ENCODE measurements around the gene SH3RF3.

DNA sequence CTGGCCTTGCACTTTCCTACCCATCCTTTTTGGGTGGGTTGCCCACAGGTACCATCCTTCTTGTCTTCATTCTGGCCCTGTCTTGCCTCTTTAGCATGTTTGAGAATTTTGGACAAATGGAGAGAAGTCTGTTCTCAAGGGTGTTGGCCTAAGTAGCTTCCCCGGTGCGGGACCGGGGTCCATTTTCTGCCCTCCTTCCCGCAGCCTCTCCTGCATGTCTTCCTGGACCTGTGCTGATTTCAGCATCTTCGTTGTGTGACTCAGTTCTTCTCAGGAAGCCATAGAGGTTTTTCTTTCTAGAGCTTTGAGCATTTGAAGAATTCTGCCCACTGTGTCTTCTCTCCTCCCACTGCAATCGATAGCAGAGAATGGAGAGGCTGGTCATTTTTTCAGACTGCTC, 172.7 kb downstream of the SH3RF3 start:
- no peak for TF ChIP-seq POLR2AphosphoS5 (IDR thresholded peaks at IDR 0.05; ENCODE audit: control insufficient read depth, insufficient read depth, low read depth, low read length)
- no peak for TF ChIP-seq SP1 (CRISPR knock-in tag; IDR thresholded peaks at IDR 0.05)
- no peak for TF ChIP-seq CHD1 (IDR thresholded peaks at IDR 0.05; ENCODE audit: low read length)
- TF ChIP-seq, protein P1, sequence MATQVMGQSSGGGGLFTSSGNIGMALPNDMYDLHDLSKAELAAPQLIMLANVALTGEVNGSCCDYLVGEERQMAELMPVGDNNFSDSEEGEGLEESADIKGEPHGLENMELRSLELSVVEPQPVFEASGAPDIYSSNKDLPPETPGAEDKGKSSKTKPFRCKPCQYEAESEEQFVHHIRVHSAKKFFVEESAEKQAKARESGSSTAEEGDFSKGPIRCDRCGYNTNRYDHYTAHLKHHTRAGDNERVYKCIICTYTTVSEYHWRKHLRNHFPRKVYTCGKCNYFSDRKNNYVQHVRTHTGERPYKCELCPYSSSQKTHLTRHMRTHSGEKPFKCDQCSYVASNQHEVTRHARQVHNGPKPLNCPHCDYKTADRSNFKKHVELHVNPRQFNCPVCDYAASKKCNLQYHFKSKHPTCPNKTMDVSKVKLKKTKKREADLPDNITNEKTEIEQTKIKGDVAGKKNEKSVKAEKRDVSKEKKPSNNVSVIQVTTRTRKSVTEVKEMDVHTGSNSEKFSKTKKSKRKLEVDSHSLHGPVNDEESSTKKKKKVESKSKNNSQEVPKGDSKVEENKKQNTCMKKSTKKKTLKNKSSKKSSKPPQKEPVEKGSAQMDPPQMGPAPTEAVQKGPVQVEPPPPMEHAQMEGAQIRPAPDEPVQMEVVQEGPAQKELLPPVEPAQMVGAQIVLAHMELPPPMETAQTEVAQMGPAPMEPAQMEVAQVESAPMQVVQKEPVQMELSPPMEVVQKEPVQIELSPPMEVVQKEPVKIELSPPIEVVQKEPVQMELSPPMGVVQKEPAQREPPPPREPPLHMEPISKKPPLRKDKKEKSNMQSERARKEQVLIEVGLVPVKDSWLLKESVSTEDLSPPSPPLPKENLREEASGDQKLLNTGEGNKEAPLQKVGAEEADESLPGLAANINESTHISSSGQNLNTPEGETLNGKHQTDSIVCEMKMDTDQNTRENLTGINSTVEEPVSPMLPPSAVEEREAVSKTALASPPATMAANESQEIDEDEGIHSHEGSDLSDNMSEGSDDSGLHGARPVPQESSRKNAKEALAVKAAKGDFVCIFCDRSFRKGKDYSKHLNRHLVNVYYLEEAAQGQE (IDR thresholded peaks at IDR 0.05; ENCODE audit: borderline replicate concordance) = no peak
- TF ChIP-seq, protein P1 (CRISPR knock-in tag; IDR thresholded peaks at IDR 0.05; ENCODE audit: low read depth) = no peak
- TF ChIP-seq, protein P2, sequence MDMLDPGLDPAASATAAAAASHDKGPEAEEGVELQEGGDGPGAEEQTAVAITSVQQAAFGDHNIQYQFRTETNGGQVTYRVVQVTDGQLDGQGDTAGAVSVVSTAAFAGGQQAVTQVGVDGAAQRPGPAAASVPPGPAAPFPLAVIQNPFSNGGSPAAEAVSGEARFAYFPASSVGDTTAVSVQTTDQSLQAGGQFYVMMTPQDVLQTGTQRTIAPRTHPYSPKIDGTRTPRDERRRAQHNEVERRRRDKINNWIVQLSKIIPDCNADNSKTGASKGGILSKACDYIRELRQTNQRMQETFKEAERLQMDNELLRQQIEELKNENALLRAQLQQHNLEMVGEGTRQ (CRISPR knock-in tag; IDR thresholded peaks at IDR 0.05) = no peak
- no peak for TF ChIP-seq EP300 (IDR thresholded peaks at IDR 0.05; ENCODE audit: low read length)
- no peak for TF ChIP-seq MEIS2 (IDR thresholded peaks at IDR 0.05; ENCODE audit: partially characterized antibody)
- no peak for TF ChIP-seq RHOXF2B (CRISPR knock-in tag; conservative IDR thresholded peaks at IDR 0.05)
- TF ChIP-seq, protein P3, sequence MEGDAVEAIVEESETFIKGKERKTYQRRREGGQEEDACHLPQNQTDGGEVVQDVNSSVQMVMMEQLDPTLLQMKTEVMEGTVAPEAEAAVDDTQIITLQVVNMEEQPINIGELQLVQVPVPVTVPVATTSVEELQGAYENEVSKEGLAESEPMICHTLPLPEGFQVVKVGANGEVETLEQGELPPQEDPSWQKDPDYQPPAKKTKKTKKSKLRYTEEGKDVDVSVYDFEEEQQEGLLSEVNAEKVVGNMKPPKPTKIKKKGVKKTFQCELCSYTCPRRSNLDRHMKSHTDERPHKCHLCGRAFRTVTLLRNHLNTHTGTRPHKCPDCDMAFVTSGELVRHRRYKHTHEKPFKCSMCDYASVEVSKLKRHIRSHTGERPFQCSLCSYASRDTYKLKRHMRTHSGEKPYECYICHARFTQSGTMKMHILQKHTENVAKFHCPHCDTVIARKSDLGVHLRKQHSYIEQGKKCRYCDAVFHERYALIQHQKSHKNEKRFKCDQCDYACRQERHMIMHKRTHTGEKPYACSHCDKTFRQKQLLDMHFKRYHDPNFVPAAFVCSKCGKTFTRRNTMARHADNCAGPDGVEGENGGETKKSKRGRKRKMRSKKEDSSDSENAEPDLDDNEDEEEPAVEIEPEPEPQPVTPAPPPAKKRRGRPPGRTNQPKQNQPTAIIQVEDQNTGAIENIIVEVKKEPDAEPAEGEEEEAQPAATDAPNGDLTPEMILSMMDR (IDR thresholded peaks at IDR 0.05 in 2 of 3, conservative IDR thresholded peaks at IDR 0.05 in 1 of 3; ENCODE audit: insufficient read depth in 2 of 3, low read depth in 1 of 3, low read length in 3 of 3) = no peak
- TF ChIP-seq GABPA (tag; conservative IDR thresholded peaks at IDR 0.05; ENCODE audit: low read depth) = no peak
